GM10266 (cell line): ENCODE measurements around the gene PTAR1.

Experiments used
- DNase-seq: peaks from one replicate; pipeline ENCODE4 v3.0.0; 2012; ENCODE audit errors: extremely low spot score
- CTCF ChIP-seq: IDR thresholded peaks from 2 replicates; pipeline ENCODE4 v1.5.1; 2012; ENCODE audit warnings: mild to moderate bottlenecking, low read depth; ENCODE audit not compliant: control insufficient read depth, insufficient read depth; ENCODE audit errors: missing control alignments

Gene PTAR1

DNA sequence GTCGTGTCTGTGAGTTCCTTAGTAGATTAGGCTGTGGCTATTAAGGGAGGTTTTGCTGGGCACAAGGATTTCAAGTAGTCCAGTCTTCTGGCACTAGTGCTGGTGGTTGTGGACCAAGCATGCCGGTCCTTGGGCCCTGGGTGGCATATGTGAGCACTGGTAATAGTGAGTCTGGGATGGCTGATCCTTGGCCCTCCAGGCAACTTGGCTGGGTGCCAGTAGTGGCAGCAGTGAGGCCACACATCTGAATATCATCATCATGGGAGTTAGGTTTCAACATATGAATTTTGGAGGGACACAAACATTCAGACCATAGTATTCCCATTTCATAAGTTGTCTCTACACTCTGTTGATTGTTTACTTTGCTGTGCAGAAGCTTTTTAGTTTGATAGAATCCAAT lies 62.3 kb downstream of the PTAR1 start:
- TF ChIP-seq CTCF: no peak
- DNase-seq: no peak

- no peak for TF ChIP-seq CTCF
- DNase-seq: no peak
Observed at GRCh38 chr9:69696802-69697201, 63.0 kb downstream of the PTAR1 start.

DNA sequence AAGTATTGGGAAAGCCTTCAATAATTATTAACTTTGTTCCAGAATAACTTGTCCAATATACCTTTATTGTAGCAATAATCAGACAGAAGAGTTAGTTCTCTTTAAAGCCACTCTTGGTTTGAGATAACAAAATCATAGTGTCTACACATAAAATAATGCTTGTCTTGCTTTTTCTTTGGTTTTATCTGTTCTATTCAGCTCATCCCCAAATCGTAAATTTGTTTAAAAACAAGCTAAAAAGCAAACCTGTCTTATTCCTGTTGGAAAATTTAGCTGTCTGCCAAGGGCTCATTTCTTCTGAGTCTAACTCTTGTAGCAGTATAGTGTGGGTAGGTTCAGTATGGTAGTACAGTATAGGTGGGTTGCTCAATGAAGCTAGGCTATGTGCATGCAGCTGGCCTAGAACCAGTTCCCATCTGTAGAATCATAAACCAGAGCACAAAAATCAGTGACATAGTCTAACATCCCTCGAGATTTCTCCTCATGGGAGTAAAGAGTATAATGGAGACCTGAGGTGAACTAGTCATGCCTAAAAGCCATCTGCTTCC lies 69.7 kb downstream of the PTAR1 start:
- TF ChIP-seq CTCF: no peak
- DNase-seq: no peak

- TF ChIP-seq CTCF: no peak
- no peak for DNase-seq
Observed at GRCh38 chr9:69683927-69684326, 75.9 kb downstream of the PTAR1 start.

GRCh38 chr9:69678843-69679538 lies 80.8 kb downstream of the PTAR1 start:
- TF ChIP-seq CTCF: no peak
- no peak for DNase-seq

DNA sequence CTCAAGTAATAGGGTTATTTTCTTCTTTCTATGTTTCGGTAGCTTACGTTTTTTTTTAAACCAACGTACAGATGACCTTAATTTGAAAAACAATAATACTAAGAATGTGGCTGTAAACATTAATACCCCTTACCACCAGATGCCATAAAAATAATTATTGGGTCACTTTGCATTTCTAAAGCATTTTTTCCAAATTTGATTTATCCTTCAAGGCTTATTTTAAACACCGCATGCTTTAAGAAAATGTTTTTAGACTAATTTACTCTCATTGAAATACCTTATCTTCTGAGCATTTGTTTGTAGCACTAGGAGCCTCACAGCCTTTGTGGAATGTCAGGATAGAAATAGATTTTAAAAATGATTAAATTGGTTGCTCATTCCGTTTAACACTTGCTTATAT lies 81.9 kb downstream of the PTAR1 start:
- TF ChIP-seq CTCF: no peak
- DNase-seq: no peak

DNA sequence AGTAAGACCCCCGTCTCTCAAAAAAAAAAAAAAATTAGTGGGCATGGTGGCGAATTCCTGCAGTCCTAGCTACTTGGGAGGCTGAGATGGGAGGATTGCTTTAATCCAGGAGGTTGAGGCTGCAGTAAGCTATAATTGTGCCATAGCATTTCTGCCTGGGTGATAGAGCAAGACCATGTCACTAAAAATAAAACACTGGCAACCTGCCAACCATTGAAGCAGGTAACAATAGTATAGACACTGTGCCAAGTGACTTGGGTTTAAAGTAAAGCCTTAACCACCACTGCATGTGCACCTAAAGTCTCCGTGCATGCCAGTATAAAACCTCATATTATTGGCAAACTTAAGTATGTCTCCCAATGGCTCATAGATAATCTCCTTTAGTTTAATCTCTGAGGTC lies 84.2 kb downstream of the PTAR1 start:
- TF ChIP-seq CTCF: no peak
- no peak for DNase-seq
